ENCODE data around the gene AQP12A. TPM values are rescaled to one million over a fixed set of nuclear protein-coding genes. Genes with fewer than 3 reads are reported as not detected.
"Not testable (repeated sequence)": the region's sequence is repeated elsewhere in the genome, so short reads cannot be mapped to it uniquely, and the experiment has no call there.

AQP12A gene
- total RNA-seq, 1 experiment from 2014 or later = not detected

GRCh38 chr2:240659883-240660282 is 31.8 kb upstream of the AQP12A start:
- not testable (repeated sequence) for DNase-seq (ENCODE audit: low read depth)

GRCh38 chr2:240662681-240663080 is 29.0 kb upstream of the AQP12A start:
- DNase-seq (ENCODE audit: low read depth) = no peak

GRCh38 chr2:240663546-240664190 is 28.0 kb upstream of the AQP12A start:
- no peak for DNase-seq (ENCODE audit: low read depth)

- no peak for DNase-seq (ENCODE audit: low read depth)
These were observed 27.0 kb upstream of the AQP12A start for GRCh38 chr2:240664622-240665021.

- DNase-seq (ENCODE audit: low read depth) = no peak
These were observed 21.3 kb upstream of the AQP12A start for GRCh38 chr2:240670402-240670801.

- no peak for DNase-seq (ENCODE audit: low read depth)
These were observed 20.7 kb upstream of the AQP12A start for GRCh38 chr2:240670950-240671349.

- DNase-seq (ENCODE audit: low read depth) = no peak
These were observed 19.5 kb upstream of the AQP12A start for GRCh38 chr2:240672076-240672700.

GRCh38 chr2:240672701-240673190 is 18.9 kb upstream of the AQP12A start:
- DNase-seq (ENCODE audit: low read depth) = no peak

GRCh38 chr2:240674461-240675184 is 17.0 kb upstream of the AQP12A start:
- DNase-seq (ENCODE audit: low read depth) = not testable (repeated sequence)

GRCh38 chr2:240675345-240675744 is 16.3 kb upstream of the AQP12A start:
- not testable (repeated sequence) for DNase-seq (ENCODE audit: low read depth)

GRCh38 chr2:240678043-240678442 is 13.6 kb upstream of the AQP12A start:
- not testable (repeated sequence) for DNase-seq (ENCODE audit: low read depth)

GRCh38 chr2:240678909-240679308 is 12.8 kb upstream of the AQP12A start:
- not testable (repeated sequence) for DNase-seq (ENCODE audit: low read depth)

- DNase-seq (ENCODE audit: low read depth) = not testable (repeated sequence)
These were observed 11.5 kb upstream of the AQP12A start for GRCh38 chr2:240680185-240680584.

- DNase-seq (ENCODE audit: low read depth) = not testable (repeated sequence)
These were observed 9.0 kb upstream of the AQP12A start, which contains the start of gene AQP12B for GRCh38 chr2:240682431-240683224. Gene AQP12B (minus strand): TSS chr2:240682885. CDS start chr2:240682837, 48 bp downstream.

GRCh38 chr2:240683329-240683979 is 8.2 kb upstream of the AQP12A start:
- DNase-seq (ENCODE audit: low read depth) = not testable (repeated sequence)

- DNase-seq (ENCODE audit: low read depth) = not testable (repeated sequence)
These were observed 7.5 kb upstream of the AQP12A start for GRCh38 chr2:240683980-240684728.

GRCh38 chr2:240685771-240686371 is 5.8 kb upstream of the AQP12A start:
- DNase-seq (ENCODE audit: low read depth) = no peak

- DNase-seq (ENCODE audit: low read depth) = no peak
These were observed 5.2 kb upstream of the AQP12A start for GRCh38 chr2:240686460-240686859.

- no peak for DNase-seq (ENCODE audit: low read depth)
These were observed 4.5 kb upstream of the AQP12A start for GRCh38 chr2:240687045-240687740.
